LNCaP clone FGC (cell line): ENCODE data around the gene TNK2.

ENCODE experiments used
- DNase-seq: peaks from one replicate; pipeline ENCODE4 v3.0.0-alpha.2; 2011; ENCODE audit warnings: low read depth
- H3K4me3 ChIP-seq: 2 replicates; pipeline ENCODE4 v1.5.1; 2011; ENCODE audit warnings: mild to moderate bottlenecking, low read depth, low read length, control low read depth
- CTCF ChIP-seq: IDR thresholded peaks from 2 replicates; pipeline ENCODE4 v1.5.1; 2012; ENCODE audit warnings: mild to moderate bottlenecking; ENCODE audit not compliant: control insufficient read depth, insufficient read depth; ENCODE audit errors: extremely low read depth

The TNK2 gene

GRCh38 chr3:195870937-195871336 is 37.4 kb downstream of the TNK2 start:
- no peak overlapping the region for H3K4me3 ChIP-seq
- DNase-seq = no peak
- TF ChIP-seq CTCF = no peak

- no peak for TF ChIP-seq CTCF
- no peak overlapping the region for H3K4me3 ChIP-seq
- no peak for DNase-seq
These were observed 37.9 kb downstream of the TNK2 start for GRCh38 chr3:195870442-195870841.

- TF ChIP-seq CTCF = no peak
- no peak for DNase-seq
- no peak overlapping the region for H3K4me3 ChIP-seq
These were observed 38.8 kb downstream of the TNK2 start for GRCh38 chr3:195869413-195870001.

- no peak for TF ChIP-seq CTCF
- no peak for DNase-seq
- no peak overlapping the region for H3K4me3 ChIP-seq
These were observed 39.4 kb downstream of the TNK2 start for GRCh38 chr3:195868866-195869412.

- TF ChIP-seq CTCF = no peak
- no peak for DNase-seq
These were observed 40.0 kb downstream of the TNK2 start for GRCh38 chr3:195868336-195868865.

GRCh38 chr3:195867631-195868335 is 40.6 kb downstream of the TNK2 start:
- no peak for TF ChIP-seq CTCF

More at GRCh38 chr3:195868336-195868865, 40.0 kb downstream of the TNK2 start:
- no peak overlapping the region for H3K4me3 ChIP-seq

More at GRCh38 chr3:195867631-195868335, 40.6 kb downstream of the TNK2 start:
- H3K4me3 ChIP-seq = no peak overlapping the region
- DNase-seq = no peak
